Stimulated activated CD4-positive, alpha-beta T cell treated with anti-CD3 and anti-CD28 coated beads, Interleukin-4, amount 100 ng/mL, for 24 hours (primary cell): ENCODE results near the gene MRPL44.

Experiments
- DNase-seq: peaks from one replicate; pipeline ENCODE4 v3.0.0-alpha.2; 2020

Gene MRPL44

GRCh38 chr2:224014336-224014735, 57.1 kb downstream of the MRPL44 start:
- no peak for DNase-seq

GRCh38 chr2:224016963-224017362, 59.7 kb downstream of the MRPL44 start:
- no peak for DNase-seq
